ENCODE data around the gene SLC44A1. TPM values are rescaled to one million over a fixed set of nuclear protein-coding genes. Genes with fewer than 3 reads are reported as not detected.
A peak's percentile ranks its signal among the peaks of the same experiment; 100 is the strongest.

Gene SLC44A1
- total RNA-seq, 1 donor, result 47.8 TPM

DNA sequence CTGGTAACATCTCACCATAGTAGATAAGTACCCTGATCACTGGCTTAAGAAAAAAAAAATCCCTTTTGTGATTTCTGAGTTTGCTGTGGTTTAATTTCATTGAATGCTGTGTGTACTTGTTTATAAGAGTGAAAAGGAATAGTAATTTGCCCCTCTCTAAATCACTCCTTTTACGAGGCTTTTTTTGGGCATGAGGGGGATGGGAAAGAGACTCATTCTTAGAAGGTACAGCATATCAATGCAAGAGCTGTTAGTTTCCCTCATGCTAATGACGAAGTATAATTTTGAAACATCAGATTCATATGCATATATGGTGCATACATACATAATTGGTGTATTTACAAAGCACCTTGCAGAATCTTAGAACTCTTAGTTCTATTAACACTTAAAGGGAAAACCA, 2.4 kb upstream of the SLC44A1 start:
- H3K9me3 ChIP-seq (ENCODE audit: low read depth, low read length), result no peaks in the 10 kb centered on the region
- H3K4me1 ChIP-seq (ENCODE audit: insufficient read depth, low read length), result peaks cover 35% of the 10 kb centered on the region
- peak overlapping the region; percentile 68 for H3K4me2 ChIP-seq (ENCODE audit: insufficient read depth, low read length)
- H2AFZ ChIP-seq (ENCODE audit: low read length), result peak overlapping the region; percentile 35
- no peak for TF ChIP-seq CTCF (IDR thresholded peaks at IDR 0.05; ENCODE audit: extremely low read depth, low read depth, low read length)
- H3K27me3 ChIP-seq (ENCODE audit: insufficient read depth, low read length), result no peaks in the 10 kb centered on the region
- peaks cover 17% of the 10 kb centered on the region for H3K79me2 ChIP-seq (ENCODE audit: insufficient read depth, low read length)
- no peak overlapping the region for H3K27ac ChIP-seq (ENCODE audit: low read depth, low read length)
- peak overlapping the region; percentile 85 for H3K4me3 ChIP-seq (ENCODE audit: insufficient read depth, low read length)
- no peak for DNase-seq (ENCODE audit: insufficient read length, low spot score, missing footprints)
- no peaks in the 10 kb centered on the region for H4K20me1 ChIP-seq (ENCODE audit: insufficient read depth, low read length)
- no peaks in the 10 kb centered on the region for H3K36me3 ChIP-seq (ENCODE audit: insufficient read depth, low read length)

DNA sequence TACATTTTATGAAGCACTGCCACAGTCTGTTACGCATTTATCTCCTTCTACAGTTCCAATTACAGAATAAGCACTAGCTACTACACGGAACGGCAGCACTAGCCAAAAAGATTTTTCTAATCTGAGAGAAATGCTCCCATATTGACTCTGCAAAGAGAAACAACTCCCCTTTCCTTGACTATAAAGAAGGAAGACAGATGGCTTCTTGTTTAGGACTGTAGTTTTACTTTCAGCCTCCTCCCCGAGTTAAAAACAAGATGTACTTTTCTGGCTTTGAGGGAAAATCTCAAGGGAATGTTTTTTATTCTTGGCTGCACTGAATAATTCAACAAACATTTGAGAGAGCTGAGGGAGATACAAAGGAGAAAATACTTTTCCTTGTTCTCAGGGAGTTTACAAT, 1.9 kb upstream of the SLC44A1 start:
- no peak for TF ChIP-seq CTCF (IDR thresholded peaks at IDR 0.05; ENCODE audit: extremely low read depth, low read depth, low read length)
- Histone ChIP-seq H4K20me1 (ENCODE audit: insufficient read depth, low read length) (no peaks in the 10 kb centered on the region), H3K79me2 (ENCODE audit: insufficient read depth, low read length) (peaks cover 22% of the 10 kb centered on the region), H2AFZ (ENCODE audit: low read length) (peak overlapping the region; percentile 35), H3K4me3 (ENCODE audit: insufficient read depth, low read length) (peak overlapping the region; percentile 85), H3K9me3 (ENCODE audit: low read depth, low read length) (no peaks in the 10 kb centered on the region), H3K27ac (ENCODE audit: low read depth, low read length) (peak overlapping the region; percentile 71), H3K36me3 (ENCODE audit: insufficient read depth, low read length) (no peaks in the 10 kb centered on the region), H3K4me1 (ENCODE audit: insufficient read depth, low read length) (peaks cover 35% of the 10 kb centered on the region), H3K27me3 (ENCODE audit: insufficient read depth, low read length) (no peaks in the 10 kb centered on the region), H3K4me2 (ENCODE audit: insufficient read depth, low read length) (peak overlapping the region; percentile 68)
- DNase-seq (ENCODE audit: insufficient read length, low spot score, missing footprints), result peak; percentile 58

GRCh38 chr9:105243015-105243686, 1.3 kb upstream of the SLC44A1 start:
- peak; percentile 69 for DNase-seq (ENCODE audit: insufficient read length, low spot score, missing footprints)
- Histone ChIP-seq H3K4me3 (ENCODE audit: insufficient read depth, low read length) (peak overlapping the region; percentile 85), H3K36me3 (ENCODE audit: insufficient read depth, low read length) (no peaks in the 10 kb centered on the region)

GRCh38 chr9:105244734-105245028, 230 bp downstream of the SLC44A1 start:
- H3K4me1 ChIP-seq (ENCODE audit: insufficient read depth, low read length), result peaks cover 35% of the 10 kb centered on the region
- peak overlapping the region; percentile 85 for H3K4me3 ChIP-seq (ENCODE audit: insufficient read depth, low read length)
- peaks cover 5% of the 10 kb centered on the region for H4K20me1 ChIP-seq (ENCODE audit: insufficient read depth, low read length)
- no peaks in the 10 kb centered on the region for H3K27me3 ChIP-seq (ENCODE audit: insufficient read depth, low read length)
- TF ChIP-seq CTCF (IDR thresholded peaks at IDR 0.05; ENCODE audit: extremely low read depth, low read depth, low read length), result no peak
- no peaks in the 10 kb centered on the region for H3K9me3 ChIP-seq (ENCODE audit: low read depth, low read length)
- H3K27ac ChIP-seq (ENCODE audit: low read depth, low read length), result no peak overlapping the region
- no peaks in the 10 kb centered on the region for H3K36me3 ChIP-seq (ENCODE audit: insufficient read depth, low read length)
- DNase-seq (ENCODE audit: insufficient read length, low spot score, missing footprints), result no peak
- peaks cover 38% of the 10 kb centered on the region for H3K79me2 ChIP-seq (ENCODE audit: insufficient read depth, low read length)
- peak overlapping the region; percentile 83 for H3K4me2 ChIP-seq (ENCODE audit: insufficient read depth, low read length)
- H2AFZ ChIP-seq (ENCODE audit: low read length), result peak overlapping the region; percentile 76

More at GRCh38 chr9:105243015-105243686, 1.3 kb upstream of the SLC44A1 start:
- Histone ChIP-seq H3K4me1 (ENCODE audit: insufficient read depth, low read length) (peaks cover 35% of the 10 kb centered on the region), H3K27me3 (ENCODE audit: insufficient read depth, low read length) (no peaks in the 10 kb centered on the region), H2AFZ (ENCODE audit: low read length) (peak overlapping the region; percentile 35), H3K4me2 (ENCODE audit: insufficient read depth, low read length) (peak overlapping the region; percentile 68), H4K20me1 (ENCODE audit: insufficient read depth, low read length) (no peaks in the 10 kb centered on the region), H3K27ac (ENCODE audit: low read depth, low read length) (peak overlapping the region; percentile 71), H3K9me3 (ENCODE audit: low read depth, low read length) (no peaks in the 10 kb centered on the region), H3K79me2 (ENCODE audit: insufficient read depth, low read length) (peaks cover 28% of the 10 kb centered on the region)
- TF ChIP-seq CTCF (IDR thresholded peaks at IDR 0.05; ENCODE audit: extremely low read depth, low read depth, low read length), result no peak
